ENCODE data around the gene CCDC190.
"Not testable (repeated sequence)": the region's sequence is repeated elsewhere in the genome, so short reads cannot be mapped to it uniquely, and the experiment has no call there.

CCDC190 gene

GRCh38 chr1:162878000-162878596 lies 17.1 kb upstream of the CCDC190 start:
- peak; percentile 38 for DNase-seq (ENCODE audit: low read depth)
- peak; percentile 85 for TF ChIP-seq CTCF (IDR thresholded peaks at IDR 0.05; ENCODE audit: control insufficient read depth, extremely low read depth, insufficient read depth)
- no peak overlapping the region for H3K4me3 ChIP-seq (ENCODE audit: low read depth, low read length)

DNA sequence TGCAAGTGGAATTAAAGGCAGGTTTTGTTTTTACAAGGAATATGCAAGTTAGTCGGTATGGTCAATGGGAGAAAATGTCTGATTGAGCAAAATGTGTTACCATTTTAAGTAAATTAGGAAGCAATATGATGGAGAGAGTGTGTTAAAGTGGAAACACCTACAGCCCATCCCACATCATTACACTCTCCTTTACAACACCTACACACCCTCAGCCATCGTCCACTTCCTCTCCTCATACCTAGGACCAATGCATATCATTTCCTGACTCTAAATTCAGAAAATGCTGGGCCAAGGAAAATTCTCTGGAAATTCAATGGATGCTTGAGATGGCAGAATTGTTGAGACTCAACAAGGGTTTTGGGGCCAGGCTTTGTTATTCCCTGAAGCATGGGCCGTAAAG lies 16.4 kb upstream of the CCDC190 start:
- TF ChIP-seq CTCF (IDR thresholded peaks at IDR 0.05; ENCODE audit: control insufficient read depth, extremely low read depth, insufficient read depth) = no peak
- DNase-seq (ENCODE audit: low read depth) = no peak
- no peak overlapping the region for H3K4me3 ChIP-seq (ENCODE audit: low read depth, low read length)

- no peak for DNase-seq (ENCODE audit: low read depth)
- no peak overlapping the region for H3K4me3 ChIP-seq (ENCODE audit: low read depth, low read length)
- TF ChIP-seq CTCF (IDR thresholded peaks at IDR 0.05; ENCODE audit: control insufficient read depth, extremely low read depth, insufficient read depth) = no peak
These were observed 15.8 kb upstream of the CCDC190 start for GRCh38 chr1:162876751-162877150.

GRCh38 chr1:162873671-162874666 lies 13.0 kb upstream of the CCDC190 start:
- TF ChIP-seq CTCF (IDR thresholded peaks at IDR 0.05; ENCODE audit: control insufficient read depth, extremely low read depth, insufficient read depth) = no peak
- H3K4me3 ChIP-seq (ENCODE audit: low read depth, low read length) = no peak overlapping the region
- DNase-seq (ENCODE audit: low read depth) = peak; percentile 95

- no peak for TF ChIP-seq CTCF (IDR thresholded peaks at IDR 0.05; ENCODE audit: control insufficient read depth, extremely low read depth, insufficient read depth)
- DNase-seq (ENCODE audit: low read depth) = no peak
These were observed 12.0 kb upstream of the CCDC190 start for GRCh38 chr1:162872981-162873380.

GRCh38 chr1:162871417-162871816 lies 10.4 kb upstream of the CCDC190 start:
- DNase-seq (ENCODE audit: low read depth); H3K4me3 ChIP-seq (ENCODE audit: low read depth, low read length): not testable (repeated sequence)

More at GRCh38 chr1:162872981-162873380, 12.0 kb upstream of the CCDC190 start:
- H3K4me3 ChIP-seq (ENCODE audit: low read depth, low read length) = no peak overlapping the region

- DNase-seq (ENCODE audit: low read depth) = no peak
- no peak overlapping the region for H3K4me3 ChIP-seq (ENCODE audit: low read depth, low read length)
- TF ChIP-seq CTCF (IDR thresholded peaks at IDR 0.05; ENCODE audit: control insufficient read depth, extremely low read depth, insufficient read depth) = no peak
These were observed 8.0 kb upstream of the CCDC190 start for GRCh38 chr1:162868972-162869371.

Measured in LNCaP clone FGC (cell line).